Bone marrow (tissue), 2 donors: ENCODE measurements around the gene MLX.
"Not testable (repeated sequence)": the region's sequence is repeated elsewhere in the genome, so short reads cannot be mapped to it uniquely, and the experiment has no call there.

Experiments used
- DNase-seq, 2 donors: peaks; one replicate each; lab custom pipeline; 2025; lab: John Stamatoyannopoulos, UW

MLX gene

GRCh38 chr17:42536372-42537155, 30.3 kb upstream of the MLX start:
- peak in 1 of 2 donors; percentile 74 for DNase-seq

GRCh38 chr17:42537156-42537805, 29.6 kb upstream of the MLX start:
- DNase-seq = no peak

DNA sequence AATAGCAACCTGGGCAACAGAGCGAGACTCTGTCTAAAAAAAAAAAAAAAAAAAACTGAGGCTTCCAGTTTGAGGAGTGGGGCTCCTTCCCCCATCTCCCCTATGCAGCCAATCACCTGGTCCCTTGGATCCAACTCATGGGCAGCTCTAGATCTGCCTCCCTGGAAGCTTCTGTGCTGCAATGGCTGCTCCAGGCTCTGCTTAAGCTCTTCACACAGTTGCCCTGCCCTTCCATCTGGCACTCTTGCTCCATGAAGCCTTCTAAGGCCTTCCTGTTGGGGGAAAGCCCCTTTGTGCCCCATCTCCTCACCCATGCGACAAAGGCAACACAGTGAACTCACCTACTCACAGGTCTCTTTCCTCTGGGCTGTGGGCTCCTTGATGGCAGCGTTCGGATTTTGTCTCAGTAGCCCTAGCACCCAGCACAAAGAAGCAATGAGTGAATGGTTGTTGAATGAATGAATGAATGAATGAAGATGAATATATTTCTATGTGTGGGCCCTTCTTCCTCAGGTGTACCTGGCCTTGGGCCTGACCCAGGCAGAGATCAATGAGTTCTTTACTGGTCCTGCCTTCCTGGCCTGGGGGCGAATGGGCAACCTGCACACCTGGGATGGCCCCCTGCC, 29.0 kb upstream of the MLX start:
- DNase-seq = no peak

DNA sequence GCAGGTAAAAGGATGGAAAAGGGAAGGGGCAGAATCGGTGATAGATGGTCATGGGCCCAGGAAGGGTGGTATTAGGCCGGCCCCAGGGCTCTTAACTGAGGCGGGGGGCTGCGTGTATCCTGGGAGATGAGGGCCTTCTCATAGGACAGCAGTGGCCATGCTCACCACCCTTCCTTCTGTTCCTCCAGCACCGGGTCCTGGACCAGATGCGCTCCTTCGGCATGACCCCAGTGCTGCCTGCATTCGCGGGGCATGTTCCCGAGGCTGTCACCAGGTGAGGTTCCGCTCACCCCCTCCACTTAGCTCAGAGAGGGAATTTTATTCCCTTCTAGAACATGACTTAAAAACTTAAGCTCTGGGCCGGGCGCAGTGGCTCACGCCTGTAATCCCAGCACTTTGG, 28.4 kb upstream of the MLX start:
- DNase-seq = no peak

- not testable (repeated sequence) for DNase-seq
Observed at GRCh38 chr17:42540558-42540957, 26.3 kb upstream of the MLX start.

- DNase-seq = no peak
Observed at GRCh38 chr17:42541041-42541833, 25.7 kb upstream of the MLX start.

DNA sequence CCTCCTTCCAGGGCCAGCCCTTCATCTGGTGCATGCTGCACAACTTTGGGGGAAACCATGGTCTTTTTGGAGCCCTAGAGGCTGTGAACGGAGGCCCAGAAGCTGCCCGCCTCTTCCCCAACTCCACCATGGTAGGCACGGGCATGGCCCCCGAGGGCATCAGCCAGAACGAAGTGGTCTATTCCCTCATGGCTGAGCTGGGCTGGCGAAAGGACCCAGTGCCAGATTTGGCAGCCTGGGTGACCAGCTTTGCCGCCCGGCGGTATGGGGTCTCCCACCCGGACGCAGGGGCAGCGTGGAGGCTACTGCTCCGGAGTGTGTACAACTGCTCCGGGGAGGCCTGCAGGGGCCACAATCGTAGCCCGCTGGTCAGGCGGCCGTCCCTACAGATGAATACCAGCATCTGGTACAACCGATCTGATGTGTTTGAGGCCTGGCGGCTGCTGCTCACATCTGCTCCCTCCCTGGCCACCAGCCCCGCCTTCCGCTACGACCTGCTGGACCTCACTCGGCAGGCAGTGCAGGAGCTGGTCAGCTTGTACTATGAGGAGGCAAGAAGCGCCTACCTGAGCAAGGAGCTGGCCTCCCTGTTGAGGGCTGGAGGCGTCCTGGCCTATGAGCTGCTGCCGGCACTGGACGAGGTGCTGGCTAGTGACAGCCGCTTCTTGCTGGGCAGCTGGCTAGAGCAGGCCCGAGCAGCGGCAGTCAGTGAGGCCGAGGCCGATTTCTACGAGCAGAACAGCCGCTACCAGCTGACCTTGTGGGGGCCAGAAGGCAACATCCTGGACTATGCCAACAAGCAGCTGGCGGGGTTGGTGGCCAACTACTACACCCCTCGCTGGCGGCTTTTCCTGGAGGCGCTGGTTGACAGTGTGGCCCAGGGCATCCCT, 23.5 kb upstream of the MLX start:
- DNase-seq = no peak

DNA sequence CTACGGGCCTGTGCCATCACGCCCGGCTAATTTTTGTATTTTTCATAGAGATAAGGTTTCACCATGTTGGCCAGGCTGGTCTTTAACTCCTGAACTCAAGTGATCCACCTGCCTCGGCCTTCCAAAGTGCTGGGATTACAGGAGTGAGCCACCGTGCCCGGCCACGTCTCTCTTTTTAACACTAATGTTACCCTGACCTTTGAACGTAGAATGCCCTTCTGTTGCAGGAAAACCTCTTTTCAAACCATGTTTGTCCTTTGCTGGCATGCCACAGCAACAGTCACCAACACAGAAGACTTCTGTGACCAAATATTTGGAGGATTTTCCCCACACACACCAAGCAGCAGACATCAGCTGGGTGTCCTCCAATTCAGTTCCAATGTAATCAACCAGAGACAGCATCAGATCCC, 22.0 kb upstream of the MLX start:
- no peak for DNase-seq

DNA sequence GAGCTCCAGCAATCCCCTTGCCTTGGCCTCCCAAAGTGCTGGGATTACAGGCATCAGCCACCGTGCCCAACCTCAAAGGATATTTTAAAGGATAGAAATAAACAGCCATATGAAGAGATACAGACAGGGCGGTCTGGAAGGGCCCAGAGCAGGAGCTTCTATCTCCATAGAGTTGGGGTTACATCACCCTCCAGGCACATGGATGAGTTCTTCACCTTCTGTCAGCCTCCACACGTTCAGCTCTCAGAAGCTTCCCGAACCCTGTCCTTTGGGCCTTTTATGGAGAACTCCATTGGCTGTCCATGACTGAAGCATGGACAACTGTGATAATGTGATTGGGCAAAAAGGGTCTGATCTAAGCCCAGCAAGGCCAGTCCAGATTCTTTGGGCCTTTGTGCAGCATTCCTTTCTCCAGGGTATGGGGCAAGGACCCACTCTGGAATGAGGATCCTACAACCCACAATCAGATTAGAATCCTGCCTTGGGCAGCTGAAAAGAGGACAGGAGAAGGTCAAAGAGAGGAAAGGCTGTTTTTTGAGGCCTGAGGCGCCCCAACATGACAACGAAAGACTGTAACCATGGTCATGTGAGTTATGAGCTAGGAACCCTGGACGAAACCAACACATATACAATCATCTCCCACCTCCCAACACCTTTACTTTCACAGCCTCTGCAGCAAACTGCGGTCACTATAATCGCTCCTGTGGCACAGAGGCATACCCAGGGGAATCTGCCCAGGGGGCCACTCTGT, 21.0 kb upstream of the MLX start:
- not testable (repeated sequence) for DNase-seq

- no peak for DNase-seq
Observed at GRCh38 chr17:42547001-42547461, 19.9 kb upstream of the MLX start.

DNA sequence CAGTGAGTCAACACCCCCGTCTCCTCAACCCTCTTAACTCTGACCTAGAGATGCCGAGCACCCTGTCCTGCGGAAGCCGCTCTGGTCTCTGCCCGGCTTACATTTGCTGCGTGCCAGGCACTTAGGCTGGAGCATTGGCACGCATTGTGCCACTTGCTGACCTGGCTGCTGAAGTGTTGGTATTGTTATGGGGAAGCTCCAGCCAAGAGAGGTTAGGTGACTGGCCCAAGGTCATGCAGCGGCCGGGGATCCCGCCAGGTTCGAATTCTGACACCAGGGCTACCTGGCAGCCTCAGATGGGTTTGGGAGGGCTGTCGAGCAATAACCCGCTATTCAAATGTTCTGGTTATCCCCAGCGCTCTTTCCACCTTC, 19.2 kb upstream of the MLX start:
- DNase-seq = no peak

DNA sequence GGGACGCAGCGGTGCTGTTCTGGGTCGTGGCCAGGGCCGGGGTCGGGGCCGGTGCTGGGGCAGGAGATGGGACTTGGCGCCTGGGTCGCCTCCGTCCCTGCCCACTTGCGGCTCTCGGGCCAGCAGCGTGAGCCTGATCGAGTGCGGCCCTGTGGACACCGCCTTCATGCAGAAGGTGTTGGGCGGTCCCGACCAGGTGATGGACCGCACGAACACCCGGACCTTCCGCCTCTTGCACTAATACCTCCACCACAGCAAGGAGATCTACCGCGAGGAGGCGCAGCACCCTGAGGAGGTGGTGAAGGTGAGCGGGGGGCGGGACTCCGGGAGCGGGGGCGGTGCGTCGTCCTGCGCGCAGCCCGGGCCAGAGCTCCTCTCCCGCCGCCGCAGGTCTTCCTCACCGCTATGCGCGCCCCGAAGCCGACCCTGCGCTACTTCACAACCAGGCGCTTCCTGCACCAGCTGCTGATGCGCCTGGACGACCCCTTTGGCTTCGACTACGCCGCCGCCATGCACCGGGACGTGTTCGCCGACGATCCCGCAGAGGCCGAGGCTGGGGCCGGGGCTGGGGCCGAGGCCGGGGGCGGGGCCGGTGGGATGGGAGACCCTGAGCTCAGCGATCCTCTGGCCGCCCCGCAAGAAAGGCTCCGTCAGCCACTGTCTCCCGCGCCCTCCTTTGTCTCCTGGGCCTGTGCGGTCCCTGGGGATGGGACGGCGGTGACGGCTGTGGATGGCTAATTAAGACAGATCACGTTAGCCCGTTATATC, 18.6 kb upstream of the MLX start:
- no peak for DNase-seq

DNA sequence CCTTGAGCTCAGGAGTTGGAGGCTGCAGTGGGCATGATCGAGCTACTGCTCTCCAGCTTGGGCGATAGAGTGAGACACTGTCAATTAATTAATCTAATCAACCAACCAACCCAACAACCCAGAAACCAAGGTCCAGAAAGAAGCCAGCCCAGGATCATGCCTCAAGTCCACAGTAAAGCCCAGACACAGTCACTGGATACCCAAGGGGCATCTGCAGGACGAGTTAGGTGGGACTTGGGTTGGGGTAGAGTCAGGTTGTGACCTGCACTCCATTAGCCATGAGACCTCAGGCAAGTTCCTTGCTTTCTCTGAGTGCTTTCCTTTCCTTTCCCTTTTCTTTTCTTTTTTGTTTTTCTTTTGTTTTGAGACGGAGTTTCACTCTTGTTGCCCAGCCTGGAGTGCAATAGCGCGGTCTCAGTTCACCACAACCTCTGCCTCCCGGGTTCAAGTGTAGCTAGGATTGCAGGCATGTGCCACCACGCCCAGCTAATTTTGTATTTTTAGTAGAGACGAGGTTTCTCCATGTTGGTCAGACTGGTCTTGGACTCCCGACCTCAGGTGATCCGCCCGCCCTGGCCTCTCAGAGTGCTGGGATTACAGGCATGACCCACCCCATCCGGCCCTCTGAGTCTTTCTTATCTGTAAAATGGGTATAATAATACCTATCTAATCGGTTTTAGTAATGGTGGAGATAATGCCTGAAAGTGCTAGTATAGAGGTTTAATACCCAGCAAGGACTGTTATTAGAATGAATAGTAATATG, 17.7 kb upstream of the MLX start:
- no peak for DNase-seq

- not testable (repeated sequence) for DNase-seq
Observed at GRCh38 chr17:42552736-42553135, 14.2 kb upstream of the MLX start, which contains the start of gene HSD17B1. Gene HSD17B1, plus strand, starts transcription at chr17:42552923. Its CDS starts 11 bp downstream, at chr17:42552934.

- DNase-seq = no peak
Observed at GRCh38 chr17:42553161-42553818, 13.6 kb upstream of the MLX start.

DNA sequence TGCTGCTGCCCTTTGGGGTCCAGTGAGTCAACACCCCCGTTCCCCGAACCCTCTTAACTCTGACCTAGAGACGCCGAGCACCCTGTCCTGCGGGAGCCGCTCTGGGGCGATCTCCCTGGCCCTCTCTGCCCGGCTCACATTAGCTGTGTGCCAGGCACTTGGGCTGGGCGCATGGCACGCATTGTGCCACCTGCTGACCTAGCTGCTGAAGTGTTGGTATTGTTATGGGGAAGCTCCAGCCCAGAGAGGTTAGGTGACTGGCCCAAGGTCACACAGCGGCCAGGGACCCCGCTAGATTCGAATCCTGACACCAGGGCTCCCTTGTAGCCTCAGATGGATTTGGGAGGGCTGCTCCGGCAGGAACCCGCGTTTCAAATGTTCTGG, 13.0 kb upstream of the MLX start:
- DNase-seq = no peak

DNA sequence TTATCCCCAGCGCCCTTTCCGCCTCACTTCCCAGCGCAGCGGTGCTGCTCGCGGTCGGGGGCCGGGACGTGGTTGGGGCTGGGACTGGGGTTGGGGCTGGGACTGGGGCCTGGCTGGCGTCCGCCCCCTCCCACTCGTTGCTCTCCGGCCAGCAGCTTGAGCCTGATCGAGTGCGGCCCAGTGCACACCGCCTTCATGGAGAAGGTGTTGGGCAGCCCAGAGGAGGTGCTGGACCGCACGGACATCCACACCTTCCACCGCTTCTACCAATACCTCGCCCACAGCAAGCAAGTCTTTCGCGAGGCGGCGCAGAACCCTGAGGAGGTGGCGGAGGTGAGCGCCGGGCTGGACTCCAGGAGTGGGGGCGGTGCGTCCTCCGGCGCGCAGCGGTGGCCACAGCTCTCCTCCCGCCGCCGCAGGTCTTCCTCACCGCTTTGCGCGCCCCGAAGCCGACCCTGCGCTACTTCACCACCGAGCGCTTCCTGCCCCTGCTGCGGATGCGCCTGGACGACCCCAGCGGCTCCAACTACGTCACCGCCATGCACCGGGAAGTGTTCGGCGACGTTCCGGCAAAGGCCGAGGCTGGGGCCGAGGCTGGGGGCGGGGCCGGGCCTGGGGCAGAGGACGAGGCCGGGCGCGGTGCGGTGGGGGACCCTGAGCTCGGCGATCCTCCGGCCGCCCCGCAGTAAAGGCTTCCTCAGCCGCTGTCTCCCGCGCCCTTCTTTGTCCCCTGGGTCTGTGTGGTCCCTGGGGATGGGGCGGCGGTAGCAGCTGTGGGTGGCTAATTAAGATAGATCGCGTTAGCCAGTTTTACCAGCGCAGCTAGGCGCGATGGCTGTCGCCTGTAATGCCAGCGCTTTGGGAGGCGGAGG, 12.4 kb upstream of the MLX start:
- DNase-seq = peak; percentile 56 to 72
